Activated CD4-positive, alpha-beta T cell treated with anti-CD3 and anti-CD28 coated beads, Interleukin-2, amount 10 ng/mL, durations not matched to agents 24 days and 14 days (primary cell): Measurements from ENCODE around the gene ALDOA. TPM values are rescaled to one million over a fixed set of nuclear protein-coding genes. Genes with fewer than 3 reads are reported as not detected.

Source experiments
- DNase-seq: peaks from one replicate; pipeline ENCODE4 v3.0.0; 2022
- H3K27ac Mint-ChIP-seq: one replicate; pipeline ENCODE4 v1.8.0; 2022; ENCODE audit warnings: mild to moderate bottlenecking, mixed read lengths
- H3K27me3 Mint-ChIP-seq: one replicate; pipeline ENCODE4 v1.8.0; 2022; ENCODE audit warnings: mixed read lengths
- H3K36me3 Mint-ChIP-seq: one replicate; pipeline ENCODE4 v1.8.0; 2022; ENCODE audit warnings: low read depth, mild to moderate bottlenecking, mixed read lengths
- H3K4me1 Mint-ChIP-seq: one replicate; pipeline ENCODE4 v1.8.0; 2021; ENCODE audit warnings: mixed read lengths
- H3K4me3 Mint-ChIP-seq: one replicate; pipeline ENCODE4 v1.8.0; 2022; ENCODE audit warnings: mild to moderate bottlenecking, moderate library complexity, mixed read lengths
- H3K9me3 Mint-ChIP-seq: one replicate; pipeline ENCODE4 v1.8.0; 2021; ENCODE audit warnings: mixed read lengths
- intact Hi-C: fragments of 100-400 bp; cut with micrococcal nuclease; formaldehyde crosslinking; loops from one replicate; pipeline ENCODE4 v1.15.1; 2023
- total RNA-seq: library from RNA; stranded (reverse); gene quantifications from 2 replicates; pipeline ENCODE4 v1.2.3, GENCODE V29; 2022

Gene ALDOA
- total RNA-seq, 1 donor from 2014 or later, result 2,074 TPM

DNA sequence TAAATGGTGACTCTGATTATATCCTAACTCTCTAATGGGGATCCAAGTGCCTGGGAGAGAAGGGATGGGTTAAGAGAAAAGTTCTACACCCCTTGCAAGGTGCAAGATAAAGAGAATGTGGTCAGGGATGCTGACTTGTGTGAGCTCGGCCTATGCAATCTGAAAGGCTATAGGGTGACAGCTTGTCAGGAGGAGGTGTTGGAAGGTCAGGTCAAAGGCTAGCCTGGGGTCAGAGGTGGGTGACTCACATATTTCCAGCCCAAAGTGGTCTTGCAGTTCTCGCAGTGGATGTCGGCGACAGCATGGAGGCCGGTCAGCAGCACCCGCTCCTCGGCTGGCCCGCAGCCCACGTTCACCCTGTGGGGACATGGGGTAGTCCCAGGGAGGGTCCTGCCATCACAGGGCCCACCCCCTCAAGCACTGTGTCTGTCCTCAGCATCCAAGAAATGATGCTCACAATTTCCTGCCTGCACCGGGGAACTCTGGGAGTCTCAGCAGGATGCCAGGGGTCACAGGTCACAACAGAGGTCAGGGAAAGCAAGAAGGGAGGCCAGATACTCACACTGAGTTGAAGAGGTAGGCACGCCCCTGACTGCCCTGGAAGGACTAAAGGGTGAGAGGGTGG, 29.1 kb downstream of the ALDOA start:
- DNase-seq, result no peak
- H3K27me3 Mint-ChIP-seq, result no peaks in the 10 kb centered on the region
- peak overlapping the region; percentile 88 for H3K27ac Mint-ChIP-seq
- peaks cover 42% of the 10 kb centered on the region for H3K4me1 Mint-ChIP-seq
- peaks cover 31% of the 10 kb centered on the region for H3K36me3 Mint-ChIP-seq
- H3K9me3 Mint-ChIP-seq, result peaks cover 13% of the 10 kb centered on the region
- peak overlapping the region; percentile 91 for H3K4me3 Mint-ChIP-seq
- intact Hi-C loops, result no loop called here

DNA sequence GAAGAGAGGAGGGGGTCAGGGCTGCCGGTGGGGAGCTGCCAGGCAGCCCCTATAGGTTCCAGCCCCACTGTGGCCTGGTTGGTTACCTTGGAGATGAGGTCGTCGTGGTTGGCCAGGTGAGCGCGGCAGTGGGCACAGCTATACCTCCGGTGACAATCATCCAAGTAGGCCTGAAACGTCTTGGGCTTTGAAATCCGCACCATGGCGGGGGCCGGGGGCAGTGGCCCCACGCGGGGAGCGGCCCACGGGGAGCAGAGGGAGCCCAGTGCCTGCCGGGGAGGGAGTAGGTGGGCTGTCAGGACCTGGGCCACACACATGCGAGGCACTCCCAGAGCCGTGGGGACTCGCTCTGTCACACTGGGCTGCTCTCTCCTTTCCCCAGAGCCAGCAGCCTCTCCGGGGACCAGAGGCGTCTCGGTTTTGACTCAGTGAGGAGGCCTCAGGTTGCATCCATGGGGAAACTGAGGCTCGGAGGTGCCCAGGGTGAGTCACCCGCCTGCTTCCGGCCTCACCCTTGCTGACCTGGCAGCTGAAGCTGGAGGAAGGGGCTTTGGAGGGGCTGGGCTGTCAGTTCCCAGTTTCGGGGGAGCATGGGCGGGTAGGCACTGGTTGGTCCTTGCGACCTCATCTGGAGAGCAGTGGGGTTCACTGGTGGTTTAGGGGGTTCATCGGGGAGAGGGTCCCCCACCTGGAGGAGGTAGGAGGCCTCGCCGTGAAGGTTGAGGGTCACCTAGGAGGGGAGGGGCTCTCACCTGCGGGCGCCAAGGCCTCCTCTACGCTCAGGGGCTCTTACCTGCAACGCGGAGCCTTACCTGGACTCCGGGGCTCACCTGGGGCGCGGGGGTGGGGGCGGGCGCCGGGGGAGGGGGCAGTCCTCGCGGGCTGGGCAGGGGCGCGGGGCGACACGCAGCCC, 29.9 kb downstream of the ALDOA start:
- DNase-seq, result peak; percentile 74
- H3K4me1 Mint-ChIP-seq, result peaks cover 34% of the 10 kb centered on the region
- intact Hi-C loops, result no loop called here
- peaks cover 31% of the 10 kb centered on the region for H3K36me3 Mint-ChIP-seq
- no peaks in the 10 kb centered on the region for H3K27me3 Mint-ChIP-seq
- H3K9me3 Mint-ChIP-seq, result peaks cover 13% of the 10 kb centered on the region
- peak overlapping the region; percentile 91 for H3K4me3 Mint-ChIP-seq
- H3K27ac Mint-ChIP-seq, result peak overlapping the region; percentile 88

DNA sequence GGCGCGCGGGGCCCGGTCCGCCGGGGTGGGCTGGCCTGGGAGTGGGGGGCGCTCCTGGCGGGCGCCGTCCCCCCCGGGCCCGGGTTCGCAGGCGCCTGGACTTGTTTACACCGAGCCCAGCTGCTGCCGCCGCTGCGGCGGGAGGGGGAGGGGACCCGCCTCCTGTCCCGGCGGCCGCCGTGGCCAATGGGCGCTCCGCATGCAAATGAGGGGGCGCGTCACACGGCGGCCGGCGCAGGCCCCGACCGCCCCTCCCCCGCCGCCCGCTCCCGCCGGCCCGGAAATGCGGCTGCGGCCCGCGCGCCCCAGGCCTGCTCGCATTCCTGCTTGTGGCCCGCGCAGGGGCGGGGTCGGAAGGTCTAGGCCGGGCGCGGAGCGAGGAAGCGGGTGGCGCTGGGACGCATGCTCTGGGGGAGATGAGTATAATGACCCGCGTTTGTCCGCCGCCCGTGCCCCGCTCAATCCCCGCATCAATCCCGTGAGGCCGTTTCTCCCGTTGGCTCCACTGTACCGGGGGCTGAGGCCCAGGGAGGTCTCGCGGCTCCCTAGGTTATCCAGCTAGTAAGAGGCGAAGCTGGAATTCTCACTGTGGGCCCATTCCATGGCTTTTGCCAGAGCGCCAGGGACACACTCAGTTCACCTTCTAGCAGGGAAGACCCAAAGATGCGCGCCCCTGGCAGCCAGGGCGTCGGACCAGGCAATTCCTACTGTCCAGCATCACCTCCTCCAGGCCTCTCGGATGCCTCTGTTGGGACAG, 30.7 kb downstream of the ALDOA start, which contains the start of gene YPEL3:
YPEL3 (minus strand) TSS at position 109 of the 757 bp plus-strand sequence. CDS start 731 bp downstream, outside the sequence.
- DNase-seq, result peak; percentile 97
- H3K27me3 Mint-ChIP-seq, result no peaks in the 10 kb centered on the region
- peaks cover 31% of the 10 kb centered on the region for H3K36me3 Mint-ChIP-seq
- H3K9me3 Mint-ChIP-seq, result peaks cover 13% of the 10 kb centered on the region
- H3K27ac Mint-ChIP-seq, result peak within 1 kb of the TSS; percentile 90
- peaks cover 31% of the 10 kb centered on the region for H3K4me1 Mint-ChIP-seq
- H3K4me3 Mint-ChIP-seq, result peak within 1 kb of the TSS; percentile 91
- intact Hi-C loops, result no loop called here

DNA sequence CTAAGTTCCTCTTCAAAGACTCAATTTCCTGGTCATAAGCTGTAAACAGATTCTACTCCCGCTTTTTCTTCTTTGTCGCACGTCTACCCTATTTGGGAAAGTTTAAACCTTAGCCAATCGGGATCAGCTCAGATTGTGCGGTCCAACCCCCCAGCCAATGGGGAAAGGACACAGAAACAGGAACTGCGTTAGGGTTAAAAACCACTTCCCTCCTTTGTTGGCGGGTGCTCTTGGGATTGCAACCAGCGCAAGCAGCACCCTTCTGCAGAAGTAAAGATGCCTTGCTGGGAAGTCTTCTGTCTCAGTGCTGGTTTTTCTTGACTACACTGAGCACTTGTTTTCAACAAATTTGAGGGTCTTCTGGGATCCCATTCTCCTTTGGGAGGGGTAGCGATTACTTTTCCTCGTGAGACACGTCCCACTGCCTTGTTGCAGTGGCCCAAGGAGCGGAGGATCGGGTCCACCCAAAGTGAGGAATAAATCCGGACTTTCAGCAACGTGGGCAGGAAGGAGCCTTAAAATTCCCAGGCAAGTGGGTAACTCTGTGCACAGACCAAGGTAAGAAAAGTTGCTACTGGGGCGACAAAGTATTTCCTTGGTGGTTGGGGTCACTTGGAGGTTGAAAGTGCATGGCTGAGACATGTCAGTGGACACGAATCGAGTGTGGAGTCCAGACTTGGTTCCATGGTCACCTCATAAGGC, 31.5 kb downstream of the ALDOA start:
- Mint-ChIP-seq H3K27me3 (no peaks in the 10 kb centered on the region), H3K36me3 (peaks cover 31% of the 10 kb centered on the region), H3K27ac (peak overlapping the region; percentile 90), H3K9me3 (peaks cover 13% of the 10 kb centered on the region), H3K4me1 (peaks cover 30% of the 10 kb centered on the region), H3K4me3 (peak overlapping the region; percentile 74)
- intact Hi-C loops, result no loop called here
- peak; percentile 70 for DNase-seq

DNA sequence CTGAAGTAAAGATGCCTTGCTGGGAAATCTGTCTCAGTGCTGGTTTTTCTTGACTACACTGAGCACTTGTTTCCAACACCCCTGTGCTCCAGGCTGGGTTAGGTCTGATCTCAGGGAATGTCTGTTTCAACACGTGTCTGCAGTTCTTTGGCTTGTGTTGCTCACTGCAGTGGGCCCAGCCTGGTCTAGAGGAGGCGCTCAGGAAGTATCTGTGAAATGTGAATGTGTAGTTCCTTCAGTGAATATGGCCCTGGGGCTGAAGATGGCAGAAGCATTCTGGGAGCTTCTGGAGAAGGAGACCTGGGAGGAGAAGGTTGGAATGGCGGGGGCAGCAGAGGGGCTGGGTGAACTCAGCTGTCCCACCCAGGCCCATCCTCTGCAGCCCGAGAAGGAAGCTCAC, 38.5 kb downstream of the ALDOA start:
- Mint-ChIP-seq H3K9me3 (no peaks in the 10 kb centered on the region), H3K4me1 (no peaks in the 10 kb centered on the region), H3K27ac (no peak overlapping the region), H3K27me3 (no peaks in the 10 kb centered on the region), H3K4me3 (no peak overlapping the region), H3K36me3 (peaks cover 32% of the 10 kb centered on the region)
- no peak for DNase-seq
- intact Hi-C loops, result no loop called here

DNA sequence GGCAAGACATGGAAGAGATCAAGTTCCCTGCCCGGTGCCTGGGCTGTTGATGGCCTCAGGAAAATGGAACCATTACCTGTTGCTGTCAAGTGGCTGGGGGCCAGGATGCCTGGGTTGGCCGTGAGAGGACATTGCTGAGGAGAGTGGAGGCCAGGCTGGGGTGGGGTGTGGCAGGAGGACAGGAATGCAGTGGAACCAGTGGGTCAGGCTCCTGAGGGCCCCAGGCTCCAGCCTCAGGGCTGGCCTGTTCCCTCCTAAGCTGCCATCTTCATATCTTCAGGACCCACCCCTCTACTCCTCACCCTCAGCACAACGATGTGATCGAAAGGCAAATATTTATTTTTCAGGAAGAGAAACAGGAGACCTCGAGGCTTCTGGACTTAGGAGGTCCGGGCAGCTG, 38.9 kb downstream of the ALDOA start:
- no peak overlapping the region for H3K4me3 Mint-ChIP-seq
- no peak for DNase-seq
- intact Hi-C loops, result no loop called here
- H3K9me3 Mint-ChIP-seq, result no peaks in the 10 kb centered on the region
- H3K4me1 Mint-ChIP-seq, result no peaks in the 10 kb centered on the region
- no peaks in the 10 kb centered on the region for H3K27me3 Mint-ChIP-seq
- peaks cover 30% of the 10 kb centered on the region for H3K36me3 Mint-ChIP-seq
- H3K27ac Mint-ChIP-seq, result no peak overlapping the region

DNA sequence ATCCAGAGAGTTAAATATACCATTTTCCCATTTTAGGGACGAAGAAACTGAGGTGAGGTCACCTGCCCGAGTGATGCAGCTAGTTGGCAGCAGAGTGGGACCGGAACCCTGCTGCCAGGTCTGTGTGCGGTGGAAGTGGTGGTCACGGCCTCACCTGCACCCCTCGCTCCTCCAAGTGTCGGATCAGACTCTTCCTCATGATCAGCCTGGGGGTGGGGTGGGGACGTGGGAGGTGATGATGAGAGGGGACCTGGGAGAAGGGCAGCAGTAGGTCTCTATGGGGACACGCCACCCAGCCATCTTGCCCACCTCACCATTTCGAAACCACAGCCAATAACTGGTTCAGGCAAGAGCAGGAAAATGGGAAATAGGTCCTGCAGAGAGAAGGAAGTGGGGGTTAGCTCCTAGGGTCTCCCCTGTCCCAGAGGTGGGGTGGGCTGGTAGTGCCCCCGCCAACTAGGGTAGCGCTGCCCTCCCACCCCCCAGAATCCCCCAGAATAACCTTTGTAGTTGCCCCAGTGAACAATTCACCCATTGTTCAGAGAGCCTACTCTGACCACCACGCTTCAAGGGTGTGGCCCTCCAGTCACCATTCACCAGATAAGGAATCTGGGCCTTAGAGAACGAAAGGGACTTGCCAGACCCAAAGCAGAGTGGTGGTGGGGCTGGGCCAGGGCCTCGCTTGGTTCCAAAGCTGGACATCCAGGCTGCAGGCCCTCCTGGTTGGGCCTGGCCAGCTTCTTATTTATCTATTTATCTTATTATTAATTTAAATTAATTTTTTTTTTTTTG, 42.7 kb downstream of the ALDOA start:
- no peak overlapping the region for H3K27ac Mint-ChIP-seq
- H3K36me3 Mint-ChIP-seq, result peaks cover 35% of the 10 kb centered on the region
- no peaks in the 10 kb centered on the region for H3K9me3 Mint-ChIP-seq
- intact Hi-C loops, result no loop called here
- H3K27me3 Mint-ChIP-seq, result no peaks in the 10 kb centered on the region
- H3K4me1 Mint-ChIP-seq, result peaks cover 7% of the 10 kb centered on the region
- no peak overlapping the region for H3K4me3 Mint-ChIP-seq
- no peak for DNase-seq

DNA sequence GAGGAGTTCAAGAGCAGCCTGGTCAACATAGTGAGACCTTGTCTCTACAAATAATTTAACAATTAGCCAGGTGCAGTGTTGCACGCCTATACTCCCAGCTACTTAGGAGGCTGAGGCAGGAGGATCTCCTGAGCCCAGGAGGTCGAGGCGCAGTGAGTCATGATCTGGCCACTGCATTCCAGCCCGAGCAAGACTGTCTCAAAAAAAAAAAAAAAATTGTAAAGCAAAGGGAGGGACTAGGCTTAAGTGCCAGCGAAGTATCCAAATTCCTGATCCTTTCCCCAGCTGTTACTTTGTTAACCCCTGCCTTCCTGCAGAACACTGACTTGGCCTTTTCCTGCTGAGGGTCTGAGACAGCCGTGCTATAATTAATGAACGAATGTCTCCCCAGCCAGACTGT, 45.1 kb downstream of the ALDOA start:
- Mint-ChIP-seq H3K9me3 (no peaks in the 10 kb centered on the region), H3K27me3 (no peaks in the 10 kb centered on the region), H3K4me1 (peaks cover 10% of the 10 kb centered on the region), H3K36me3 (peaks cover 29% of the 10 kb centered on the region), H3K27ac (no peak overlapping the region), H3K4me3 (no peak overlapping the region)
- intact Hi-C loops, result no loop called here
- DNase-seq, result no peak

DNA sequence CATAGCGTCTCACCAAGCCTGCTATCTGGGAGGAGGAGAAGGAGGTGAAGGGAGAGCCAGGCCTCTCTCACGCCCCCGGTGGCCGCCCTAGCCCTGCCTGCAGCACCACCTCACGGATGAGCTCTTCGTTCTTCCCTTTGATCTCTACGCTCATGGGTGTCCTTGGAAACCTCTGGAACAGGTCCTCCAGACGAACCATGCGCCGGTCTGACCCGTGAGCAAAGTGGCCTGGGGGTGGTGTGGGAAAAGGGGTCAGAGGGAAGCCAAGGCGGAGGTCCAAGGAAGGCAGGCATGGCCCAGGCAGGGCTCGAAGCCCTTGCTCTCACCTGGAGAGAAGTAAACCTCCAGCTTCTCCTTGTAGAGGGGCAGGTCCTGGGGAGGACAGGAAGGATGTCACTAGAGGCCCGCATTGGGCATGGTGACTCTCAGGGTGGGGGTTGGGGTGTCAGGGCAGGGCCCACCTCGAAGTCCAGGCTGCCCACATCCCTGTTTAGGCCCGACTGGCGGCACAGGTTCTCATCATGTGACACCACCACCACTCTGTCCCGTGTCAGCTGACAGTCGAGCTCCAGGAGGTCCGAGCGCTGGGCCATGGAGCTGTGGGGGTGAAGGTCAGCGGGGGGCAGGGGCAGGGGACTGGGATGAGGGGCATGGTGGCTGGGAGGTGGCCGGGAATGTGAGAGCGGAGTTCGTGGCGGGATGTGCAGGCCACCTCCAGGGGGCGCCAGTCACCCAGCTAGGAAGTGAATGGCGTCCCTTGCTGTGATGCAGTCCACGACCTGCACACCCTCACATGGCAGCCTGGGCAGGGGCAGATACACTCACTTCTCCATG, 46.9 kb downstream of the ALDOA start:
- peak overlapping the region; percentile 36 for H3K27ac Mint-ChIP-seq
- intact Hi-C loops, result no loop called here
- H3K36me3 Mint-ChIP-seq, result peaks cover 22% of the 10 kb centered on the region
- peaks cover 10% of the 10 kb centered on the region for H3K4me1 Mint-ChIP-seq
- no peak overlapping the region for H3K4me3 Mint-ChIP-seq
- no peaks in the 10 kb centered on the region for H3K9me3 Mint-ChIP-seq
- peak; percentile 89 for DNase-seq
- H3K27me3 Mint-ChIP-seq, result no peaks in the 10 kb centered on the region

DNA sequence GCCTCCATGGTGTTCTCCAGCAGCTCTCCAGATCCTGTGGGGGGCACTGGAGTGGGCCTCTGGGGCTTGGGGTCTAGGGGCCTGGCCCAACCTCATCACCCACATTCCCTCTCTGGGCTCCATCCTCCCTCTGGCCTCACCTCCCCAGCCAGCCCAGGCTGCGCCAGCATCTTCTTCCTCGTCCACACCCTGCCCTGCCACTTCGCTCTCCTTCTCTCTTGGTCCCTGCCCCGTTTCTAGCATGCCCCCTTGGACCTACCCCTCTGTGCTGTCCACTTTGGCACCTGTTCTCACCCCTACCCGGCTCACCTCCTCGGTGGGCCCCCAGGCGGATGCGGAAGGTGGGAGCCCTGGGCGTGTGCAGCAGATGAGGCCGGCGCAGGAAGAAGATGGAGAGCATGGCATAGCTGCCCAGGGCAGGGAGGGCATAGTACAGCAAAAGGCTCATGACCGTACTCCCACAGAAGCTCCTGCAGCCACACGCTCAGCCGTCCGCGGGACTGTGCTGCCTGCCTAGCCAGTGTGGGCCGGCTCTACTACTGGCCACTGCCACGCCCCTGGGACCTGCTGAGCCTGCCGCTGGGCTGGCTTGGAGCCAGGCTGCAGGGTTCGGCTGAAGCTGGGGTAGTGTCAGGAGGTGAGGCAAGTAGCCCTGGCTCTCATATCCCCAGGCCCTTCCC, 47.6 kb downstream of the ALDOA start, which contains the start of gene GDPD3:
GDPD3 (minus strand) TSS at position 507 of the 680 bp plus-strand sequence; CDS start at position 448, 59 bp downstream.
- Mint-ChIP-seq H3K9me3 (no peaks in the 10 kb centered on the region), H3K4me1 (peaks cover 10% of the 10 kb centered on the region), H3K27me3 (no peaks in the 10 kb centered on the region), H3K4me3 (no peak within 1 kb of the TSS), H3K27ac (peak within 1 kb of the TSS; percentile 36), H3K36me3 (peaks cover 21% of the 10 kb centered on the region)
- intact Hi-C loops, result no loop called here
- no peak for DNase-seq

DNA sequence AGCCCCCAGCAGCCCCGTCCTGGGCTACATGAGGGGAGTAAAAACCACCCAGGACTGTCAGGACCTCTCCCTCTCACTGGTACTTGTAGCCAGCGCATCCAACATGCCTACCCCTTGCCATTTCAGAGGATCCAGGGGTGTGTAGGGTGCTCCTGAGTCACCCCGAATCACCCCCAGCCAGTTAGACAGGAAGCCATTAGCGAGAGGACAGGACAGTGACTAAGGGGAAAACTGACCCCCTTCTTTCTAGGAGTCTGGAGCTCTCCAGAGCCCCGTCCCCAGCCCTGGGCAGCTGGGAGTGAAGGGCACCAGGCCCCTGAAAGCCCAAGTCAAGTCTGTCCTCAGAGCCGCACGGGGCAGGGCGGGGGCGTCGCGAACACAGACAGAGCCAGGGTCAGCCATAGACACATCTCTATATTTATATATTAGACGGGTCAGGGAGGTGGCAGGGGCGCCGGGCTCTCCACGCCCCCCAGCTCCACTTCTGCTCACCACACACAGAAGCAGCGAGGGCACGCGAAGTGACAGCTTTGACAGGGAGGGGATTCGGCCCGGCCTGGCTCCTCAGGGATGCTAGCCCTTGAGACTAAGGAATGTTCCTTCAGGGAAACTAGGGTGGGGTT, 48.3 kb downstream of the ALDOA start:
- intact Hi-C loops, result no loop called here
- Mint-ChIP-seq H3K36me3 (peaks cover 20% of the 10 kb centered on the region), H3K27me3 (no peaks in the 10 kb centered on the region), H3K27ac (no peak overlapping the region), H3K4me3 (no peak overlapping the region), H3K9me3 (no peaks in the 10 kb centered on the region), H3K4me1 (peaks cover 10% of the 10 kb centered on the region)
- DNase-seq, result no peak
